ENCODE data around the gene TMC7. TPM values are rescaled to one million over a fixed set of nuclear protein-coding genes. Genes with fewer than 3 reads are reported as not detected.

The TMC7 gene
- total and polyA plus RNA-seq, 12 donors: 0.10 to 1.4 (median 0.35) TPM; not detected in 1

DNA sequence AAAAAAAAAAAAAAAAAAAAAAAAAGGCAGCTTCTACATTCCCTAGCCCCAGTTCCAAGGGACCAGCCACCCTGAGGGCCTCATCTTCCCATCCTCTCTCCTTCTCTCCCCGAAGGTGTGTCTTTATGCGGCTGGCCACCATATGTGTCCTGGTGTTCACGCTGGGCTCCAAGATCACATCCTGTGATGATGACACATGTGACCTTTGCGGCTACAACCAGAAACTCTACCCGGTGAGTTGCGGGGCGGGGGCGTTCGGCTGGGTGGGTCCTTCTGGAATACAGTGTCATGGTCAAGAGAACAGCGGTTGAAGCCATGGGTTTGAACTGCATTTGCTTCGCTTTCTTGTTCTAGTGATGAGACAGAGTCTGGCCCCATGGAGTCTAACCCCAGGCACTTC, 61.0 kb downstream of the TMC7 start:
- TF ChIP-seq POLR2A (IDR thresholded peaks at IDR 0.05): no peak
- TF ChIP-seq, protein P1, sequence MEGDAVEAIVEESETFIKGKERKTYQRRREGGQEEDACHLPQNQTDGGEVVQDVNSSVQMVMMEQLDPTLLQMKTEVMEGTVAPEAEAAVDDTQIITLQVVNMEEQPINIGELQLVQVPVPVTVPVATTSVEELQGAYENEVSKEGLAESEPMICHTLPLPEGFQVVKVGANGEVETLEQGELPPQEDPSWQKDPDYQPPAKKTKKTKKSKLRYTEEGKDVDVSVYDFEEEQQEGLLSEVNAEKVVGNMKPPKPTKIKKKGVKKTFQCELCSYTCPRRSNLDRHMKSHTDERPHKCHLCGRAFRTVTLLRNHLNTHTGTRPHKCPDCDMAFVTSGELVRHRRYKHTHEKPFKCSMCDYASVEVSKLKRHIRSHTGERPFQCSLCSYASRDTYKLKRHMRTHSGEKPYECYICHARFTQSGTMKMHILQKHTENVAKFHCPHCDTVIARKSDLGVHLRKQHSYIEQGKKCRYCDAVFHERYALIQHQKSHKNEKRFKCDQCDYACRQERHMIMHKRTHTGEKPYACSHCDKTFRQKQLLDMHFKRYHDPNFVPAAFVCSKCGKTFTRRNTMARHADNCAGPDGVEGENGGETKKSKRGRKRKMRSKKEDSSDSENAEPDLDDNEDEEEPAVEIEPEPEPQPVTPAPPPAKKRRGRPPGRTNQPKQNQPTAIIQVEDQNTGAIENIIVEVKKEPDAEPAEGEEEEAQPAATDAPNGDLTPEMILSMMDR (IDR thresholded peaks at IDR 0.05): no peak
- Histone ChIP-seq H3K27ac (no peak overlapping the region), H3K4me1 (replicated peaks in 1 of 2) (no peaks in the 10 kb centered on the region), H3K4me3 (no peak overlapping the region), H3K9me3 (replicated peaks in 1 of 3) (no peaks in the 10 kb centered on the region), H3K27me3 (no peaks in the 10 kb centered on the region), H3K36me3 (replicated peaks in 1 of 2) (no peaks in the 10 kb centered on the region)
- 83 to 92% (median 88%) methylated on average over 1 to 11 of the region's 11 CpGs for WGBS, 4 donors
- intact Hi-C loops (cut with DNase I): no loop called here
- DNase-seq: no peak

DNA sequence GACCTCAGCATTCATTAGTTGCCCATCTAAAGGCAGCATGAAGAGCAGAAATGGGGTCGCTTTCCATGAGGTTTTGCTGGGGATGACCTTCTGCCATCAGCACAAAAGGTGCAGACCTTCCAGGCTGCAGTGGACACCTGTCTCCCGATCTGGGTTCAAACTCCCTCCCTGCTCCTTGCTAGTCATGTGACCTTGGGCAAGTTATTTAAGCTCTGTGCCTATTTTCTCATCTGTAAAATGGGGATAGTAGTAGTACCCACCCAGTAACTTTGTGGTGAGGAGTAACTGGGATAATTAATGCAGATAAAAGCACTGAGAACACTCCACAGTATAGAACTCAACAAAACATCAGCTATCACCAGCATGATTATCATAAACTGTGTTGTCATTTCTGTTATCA, 62.3 kb downstream of the TMC7 start:
- no peak for DNase-seq
- Histone ChIP-seq H3K27ac (no peak overlapping the region), H3K27me3 (no peaks in the 10 kb centered on the region), H3K4me1 (replicated peaks in 1 of 2) (no peaks in the 10 kb centered on the region), H3K4me3 (no peak overlapping the region), H3K9me3 (replicated peaks in 1 of 3) (no peaks in the 10 kb centered on the region), H3K36me3 (replicated peaks in 1 of 2) (no peaks in the 10 kb centered on the region)
- TF ChIP-seq, protein P1 (IDR thresholded peaks at IDR 0.05): no peak
- no peak for TF ChIP-seq POLR2A (IDR thresholded peaks at IDR 0.05)
- intact Hi-C loops (cut with DNase I): no loop called here
- 77 to 93% (median 82%) methylated on average over 2 of the region's 2 CpGs for WGBS, 4 donors

DNA sequence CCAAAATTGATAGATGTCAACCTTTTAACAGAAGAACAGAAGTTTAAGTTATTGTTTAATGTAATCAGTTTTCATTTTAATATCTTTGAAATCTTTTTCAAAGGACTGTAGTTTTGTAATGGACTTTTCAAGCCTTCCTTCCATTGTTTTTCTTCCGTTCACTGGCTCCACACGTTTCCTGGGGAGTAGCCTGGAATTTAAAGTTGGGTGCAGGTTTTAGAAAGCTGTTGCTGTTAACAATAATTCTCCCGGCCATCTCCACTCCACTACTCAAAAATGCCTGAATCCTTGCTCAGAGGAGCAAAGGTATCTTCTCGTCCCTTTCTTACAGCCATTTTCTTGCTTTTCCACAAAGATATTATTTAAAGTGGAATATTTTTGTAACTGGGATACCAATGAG, 79.0 kb downstream of the TMC7 start:
- DNase-seq: no peak
- H3K36me3 ChIP-seq (replicated peaks in 1 of 2): no peaks in the 10 kb centered on the region
- no peaks in the 10 kb centered on the region for H3K9me3 ChIP-seq (replicated peaks in 1 of 3)
- intact Hi-C loops (cut with DNase I): no loop called here
- H3K4me3 ChIP-seq: no peak overlapping the region
- WGBS, 4 donors: 50 to 65% (median 57%) methylated on average over 4 of the region's 4 CpGs
- H3K27ac ChIP-seq: no peak overlapping the region
- TF ChIP-seq, protein P1 (IDR thresholded peaks at IDR 0.05): no peak
- TF ChIP-seq POLR2A (IDR thresholded peaks at IDR 0.05): no peak
- peaks cover 0 to 3% of the 10 kb centered on the region in 2 donors for H3K4me1 ChIP-seq (replicated peaks in 1 of 2)
- H3K27me3 ChIP-seq: no peaks in the 10 kb centered on the region

DNA sequence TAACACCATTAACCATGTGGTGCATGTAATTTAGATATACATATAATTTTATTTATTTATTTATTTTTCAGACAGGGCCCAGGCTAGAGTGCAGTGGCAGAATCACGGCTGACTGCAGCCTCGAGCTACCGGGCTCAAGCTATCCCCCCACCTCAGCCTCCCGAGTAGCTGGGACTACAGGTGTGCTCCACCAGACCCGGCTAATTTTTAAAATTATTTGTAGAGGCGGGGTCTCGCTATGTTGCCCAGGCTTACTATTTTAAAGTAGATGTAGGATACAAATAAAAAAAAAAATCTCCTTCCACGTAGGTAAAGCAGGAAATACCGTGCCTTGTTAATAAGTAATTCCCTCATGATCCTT, 83.2 kb downstream of the TMC7 start:
- peak in 1 of 7 donors; percentile 63 for DNase-seq
- Histone ChIP-seq H3K9me3 (replicated peaks in 1 of 3) (no peaks in the 10 kb centered on the region), H3K36me3 (replicated peaks in 1 of 2) (no peaks in the 10 kb centered on the region), H3K4me1 (replicated peaks in 1 of 2) (peaks cover 13 to 15% of the 10 kb centered on the region in 2 donors), H3K4me3 (peak overlapping the region in 2 of 4 donors; percentile 85 to 88), H3K27ac (peak overlapping the region; percentile 99), H3K27me3 (no peaks in the 10 kb centered on the region)
- 49 to 58% (median 56%) methylated on average over 9 of the region's 9 CpGs for WGBS, 4 donors
- intact Hi-C loops (cut with DNase I): no loop called here
- TF ChIP-seq, protein P1 (IDR thresholded peaks at IDR 0.05): no peak
- no peak for TF ChIP-seq POLR2A (IDR thresholded peaks at IDR 0.05)
